Fibroblast of pulmonary artery (primary cell): ENCODE data around the gene RUBCNL.

Experiments used
- DNase-seq: peaks from one replicate; pipeline ENCODE4 v3.0.0-alpha.2; 2010; ENCODE audit warnings: low read depth
- H3K4me3 ChIP-seq: replicated peaks from 2 replicates; pipeline ENCODE4 v1.5.1; 2011; ENCODE audit warnings: low read depth, mild to moderate bottlenecking, control low read depth, low read length, moderate library complexity
- CTCF ChIP-seq: IDR thresholded peaks from 2 replicates; pipeline ENCODE4 v1.5.1; 2011; ENCODE audit warnings: mild to moderate bottlenecking, control low read depth, low read length, inconsistent platforms; ENCODE audit errors: missing control alignments

RUBCNL gene

GRCh38 chr13:46361276-46361934, 25.6 kb downstream of the RUBCNL start:
- no peak for TF ChIP-seq CTCF
- no peak for DNase-seq
- no peak overlapping the region for H3K4me3 ChIP-seq

- DNase-seq, result no peak
- H3K4me3 ChIP-seq, result no peak overlapping the region
Measured at GRCh38 chr13:46360604-46361003, 26.4 kb downstream of the RUBCNL start.

DNA sequence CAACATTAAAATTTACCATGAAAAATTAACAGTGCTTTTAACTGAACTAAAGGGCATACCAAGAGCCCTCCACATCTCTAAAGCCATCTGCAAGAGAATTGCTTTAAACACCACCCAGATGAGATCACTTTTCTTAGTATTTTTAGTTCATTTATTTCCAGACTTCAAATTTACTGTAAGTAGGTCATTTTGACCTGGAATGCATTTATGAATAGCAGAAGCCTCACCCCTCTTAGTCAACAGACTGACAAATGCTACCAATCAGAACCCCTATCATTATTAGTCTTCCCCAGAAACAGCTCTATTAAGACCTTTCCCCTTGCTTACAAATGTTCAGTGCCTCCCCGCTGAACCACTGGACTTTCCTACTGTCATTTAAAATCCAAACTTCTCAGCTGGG, 27.3 kb downstream of the RUBCNL start:
- H3K4me3 ChIP-seq, result no peak overlapping the region
- DNase-seq, result no peak
- TF ChIP-seq CTCF, result no peak

More at GRCh38 chr13:46360604-46361003, 26.4 kb downstream of the RUBCNL start:
- TF ChIP-seq CTCF, result no peak

DNA sequence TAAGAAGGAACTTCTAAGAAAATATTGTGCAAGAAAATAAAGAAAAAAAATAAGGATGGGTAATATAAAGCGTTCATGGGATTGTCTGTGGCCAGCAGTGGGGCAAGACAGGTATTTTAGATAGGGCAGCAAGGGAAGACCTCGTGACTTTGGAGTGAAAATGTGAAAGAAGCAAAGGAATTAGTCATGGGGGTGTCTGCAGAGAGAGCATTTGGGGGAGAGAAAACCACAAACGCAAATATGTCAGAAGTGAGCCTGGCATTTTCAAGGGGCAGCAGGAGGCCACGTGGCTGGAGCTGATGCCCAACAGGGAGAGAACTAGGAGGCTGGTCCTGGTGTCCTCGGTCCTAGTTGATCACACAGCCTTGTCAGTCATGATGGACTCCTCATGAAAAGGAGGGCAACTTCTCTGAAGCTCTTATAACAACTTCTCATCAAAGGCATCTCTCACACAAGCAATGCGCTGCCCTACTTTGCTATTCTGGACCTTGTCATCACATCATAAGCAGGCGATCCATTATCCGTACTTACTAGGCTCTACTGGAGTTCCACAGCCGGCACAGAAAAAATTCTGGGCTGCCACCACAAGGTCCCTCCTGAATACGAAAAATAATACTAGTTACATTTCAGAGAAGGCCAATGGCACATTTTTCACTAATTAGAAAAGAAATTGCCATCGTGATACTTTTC, 31.0 kb downstream of the RUBCNL start:
- no peak for DNase-seq
- no peak for TF ChIP-seq CTCF
- no peak overlapping the region for H3K4me3 ChIP-seq

- no peak for TF ChIP-seq CTCF
- H3K4me3 ChIP-seq, result no peak overlapping the region
- no peak for DNase-seq
Measured at GRCh38 chr13:46355088-46355468, 32.0 kb downstream of the RUBCNL start.

DNA sequence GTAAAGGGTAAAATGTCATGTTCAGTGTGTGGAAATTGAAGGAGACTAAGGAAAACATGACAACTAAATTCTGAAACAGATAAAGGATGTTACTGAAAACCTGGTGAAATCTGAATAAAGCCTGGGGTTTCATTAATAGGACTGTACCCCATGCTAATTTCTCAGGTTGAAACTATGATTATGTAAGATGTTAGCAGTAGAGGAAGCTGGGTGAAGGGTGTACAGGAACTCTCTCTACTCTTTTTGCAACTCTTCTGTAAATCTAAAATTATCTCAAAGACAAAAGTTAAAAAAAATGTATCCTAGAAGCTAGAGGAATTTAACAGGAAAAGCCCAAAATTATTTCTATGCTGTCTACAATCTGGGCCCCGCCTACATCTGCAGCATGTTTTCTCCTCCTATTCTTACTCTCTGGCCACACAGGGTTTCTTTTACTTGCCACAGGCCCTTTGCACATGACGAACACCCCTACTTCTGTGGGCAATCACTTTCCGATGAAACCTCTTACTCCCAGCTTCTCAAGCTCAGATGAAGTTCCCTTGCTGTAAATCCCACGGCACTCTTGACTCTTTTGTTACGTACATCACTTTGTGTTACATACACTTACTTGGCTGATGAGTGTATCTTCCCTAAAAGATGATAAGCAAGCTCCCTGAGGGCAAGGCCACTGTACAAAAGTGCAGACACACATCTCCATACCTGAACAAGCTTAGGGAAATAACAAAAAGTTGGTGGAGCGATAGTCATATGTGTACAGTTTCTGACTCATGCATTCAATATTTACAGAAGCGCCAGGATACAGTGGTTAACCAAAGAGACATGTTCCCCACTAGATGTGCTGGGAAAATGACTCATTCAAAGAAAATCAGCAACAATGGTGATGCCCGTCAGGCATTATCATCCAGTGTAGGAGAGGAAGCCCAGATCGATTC, 32.6 kb downstream of the RUBCNL start:
- TF ChIP-seq CTCF, result no peak
- DNase-seq, result peak; percentile 92
- H3K4me3 ChIP-seq, result no peak overlapping the region
